Measurements from ENCODE around the gene MEMO1.

Gene MEMO1

DNA sequence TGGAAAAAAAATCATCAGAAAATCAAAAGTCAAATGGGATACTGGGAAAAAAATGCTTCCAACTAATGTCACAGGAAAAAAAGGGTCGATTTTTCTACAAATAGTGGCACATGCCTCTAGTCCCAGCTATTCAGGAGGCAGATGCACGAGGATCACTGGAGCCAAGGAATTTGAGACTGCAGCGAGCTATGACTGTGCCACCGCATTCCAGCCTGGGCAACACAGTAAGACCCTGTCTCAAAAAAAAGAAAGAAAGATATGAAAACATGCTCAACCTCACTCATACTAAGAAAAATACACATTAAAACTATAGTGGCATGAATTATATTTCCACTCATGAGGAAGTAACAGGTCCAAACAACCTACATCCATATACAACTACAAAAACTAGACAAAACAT is 17.9 kb downstream of the MEMO1 start:
- TF ChIP-seq, protein P1, sequence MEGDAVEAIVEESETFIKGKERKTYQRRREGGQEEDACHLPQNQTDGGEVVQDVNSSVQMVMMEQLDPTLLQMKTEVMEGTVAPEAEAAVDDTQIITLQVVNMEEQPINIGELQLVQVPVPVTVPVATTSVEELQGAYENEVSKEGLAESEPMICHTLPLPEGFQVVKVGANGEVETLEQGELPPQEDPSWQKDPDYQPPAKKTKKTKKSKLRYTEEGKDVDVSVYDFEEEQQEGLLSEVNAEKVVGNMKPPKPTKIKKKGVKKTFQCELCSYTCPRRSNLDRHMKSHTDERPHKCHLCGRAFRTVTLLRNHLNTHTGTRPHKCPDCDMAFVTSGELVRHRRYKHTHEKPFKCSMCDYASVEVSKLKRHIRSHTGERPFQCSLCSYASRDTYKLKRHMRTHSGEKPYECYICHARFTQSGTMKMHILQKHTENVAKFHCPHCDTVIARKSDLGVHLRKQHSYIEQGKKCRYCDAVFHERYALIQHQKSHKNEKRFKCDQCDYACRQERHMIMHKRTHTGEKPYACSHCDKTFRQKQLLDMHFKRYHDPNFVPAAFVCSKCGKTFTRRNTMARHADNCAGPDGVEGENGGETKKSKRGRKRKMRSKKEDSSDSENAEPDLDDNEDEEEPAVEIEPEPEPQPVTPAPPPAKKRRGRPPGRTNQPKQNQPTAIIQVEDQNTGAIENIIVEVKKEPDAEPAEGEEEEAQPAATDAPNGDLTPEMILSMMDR (IDR thresholded peaks at IDR 0.05; ENCODE audit: low read depth, low read length, poor library complexity, severe bottlenecking) = no peak
- no peak for TF ChIP-seq EZH2phosphoT487 (IDR thresholded peaks at IDR 0.05; ENCODE audit: borderline replicate concordance, low read length)
- H3K27ac ChIP-seq (ENCODE audit: low read depth, low read length) = no peak overlapping the region
- no peaks in the 10 kb centered on the region; the same call in 1 of the 2 replicates for H3K36me3 ChIP-seq (ENCODE audit: control insufficient read depth, low read length)
- H3F3A ChIP-seq (ENCODE audit: control insufficient read depth, insufficient read depth) = 0 out of 2 replicates have a peak, but pooled peaks cover 7% of the 10 kb centered on the region
- no peaks in the 10 kb centered on the region for H3K9me3 ChIP-seq (ENCODE audit: control insufficient read depth, insufficient read depth, low read length)
- peaks cover 4% of the 10 kb centered on the region for H4K20me1 ChIP-seq (ENCODE audit: control insufficient read depth, insufficient read depth, low read depth, low read length)
- no peak overlapping the region for H3K4me2 ChIP-seq (ENCODE audit: low read length)
- H3K27me3 ChIP-seq (ENCODE audit: control insufficient read depth, low read length) = no peaks in the 10 kb centered on the region
- H3K4me3 ChIP-seq (ENCODE audit: low read length) = no peak overlapping the region
- H3K9me2 ChIP-seq (replicated peaks; ENCODE audit: control insufficient read depth, low read length) = no peaks in the 10 kb centered on the region
- peaks cover 11% of the 10 kb centered on the region for H3K4me1 ChIP-seq (ENCODE audit: control insufficient read depth, low read length)
- H3K79me2 ChIP-seq (ENCODE audit: control insufficient read depth, low read length) = peaks cover 100% of the 10 kb centered on the region

DNA sequence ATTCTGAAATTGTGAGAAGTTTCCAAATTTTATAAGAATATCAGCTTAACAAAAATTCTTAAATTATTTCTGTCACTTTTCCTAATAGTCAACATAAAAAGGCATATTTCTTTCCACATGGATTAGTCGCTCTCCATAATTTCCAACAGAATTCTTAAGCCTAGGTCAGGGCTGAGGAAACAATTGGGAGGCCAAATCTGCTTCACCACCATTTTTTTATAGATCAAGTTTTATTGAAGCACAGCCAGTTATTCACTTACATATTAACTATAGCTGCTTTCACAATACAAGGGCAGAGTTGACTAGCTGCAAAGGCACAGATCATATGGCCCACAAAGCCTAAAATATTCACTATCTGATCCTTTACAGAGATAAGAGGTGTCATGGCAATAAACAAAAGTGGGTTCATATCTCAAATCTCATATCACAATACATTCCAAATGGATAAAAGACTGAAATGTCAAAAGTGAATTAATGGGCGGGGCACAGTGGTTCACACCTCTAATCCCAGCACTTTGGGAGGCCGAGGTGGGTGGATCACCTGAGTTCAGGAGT is 18.7 kb downstream of the MEMO1 start:
- H3K27me3 ChIP-seq (ENCODE audit: control insufficient read depth, low read length) = no peaks in the 10 kb centered on the region
- no peak overlapping the region for H3K27ac ChIP-seq (ENCODE audit: low read depth, low read length)
- no peaks in the 10 kb centered on the region; the same call in 1 of the 2 replicates for H3K36me3 ChIP-seq (ENCODE audit: control insufficient read depth, low read length)
- no peak overlapping the region for H3K4me2 ChIP-seq (ENCODE audit: low read length)
- H3F3A ChIP-seq (ENCODE audit: control insufficient read depth, insufficient read depth) = 0 out of 2 replicates have a peak, but pooled peaks cover 4% of the 10 kb centered on the region
- H3K79me2 ChIP-seq (ENCODE audit: control insufficient read depth, low read length) = peaks cover 100% of the 10 kb centered on the region
- H3K9me2 ChIP-seq (replicated peaks; ENCODE audit: control insufficient read depth, low read length) = no peaks in the 10 kb centered on the region
- H3K4me3 ChIP-seq (ENCODE audit: low read length) = no peak overlapping the region
- H3K9me3 ChIP-seq (ENCODE audit: control insufficient read depth, insufficient read depth, low read length) = no peaks in the 10 kb centered on the region
- TF ChIP-seq, protein P1 (IDR thresholded peaks at IDR 0.05; ENCODE audit: low read depth, low read length, poor library complexity, severe bottlenecking) = no peak
- TF ChIP-seq EZH2phosphoT487 (IDR thresholded peaks at IDR 0.05; ENCODE audit: borderline replicate concordance, low read length) = no peak
- peaks cover 3% of the 10 kb centered on the region for H3K4me1 ChIP-seq (ENCODE audit: control insufficient read depth, low read length)
- peaks cover 6% of the 10 kb centered on the region for H4K20me1 ChIP-seq (ENCODE audit: control insufficient read depth, insufficient read depth, low read depth, low read length)

DNA sequence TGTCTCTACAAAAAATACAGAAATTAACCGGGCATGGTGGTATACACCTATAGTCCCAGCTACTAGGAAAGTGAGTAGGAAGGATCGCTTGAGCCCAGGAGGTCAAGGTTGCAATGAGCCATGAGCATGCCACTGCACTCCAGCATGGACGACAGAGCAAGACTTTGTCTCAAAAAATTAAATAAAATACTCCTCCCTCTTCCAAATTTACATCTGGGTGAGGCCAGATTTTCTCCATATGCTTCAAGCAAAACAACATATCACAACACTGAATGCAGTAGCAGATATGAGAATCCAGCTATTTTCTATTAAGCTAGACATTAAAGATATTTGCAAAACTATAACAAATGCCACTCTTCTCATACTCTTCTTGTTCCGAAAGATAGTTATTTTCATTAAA is 20.9 kb downstream of the MEMO1 start:
- TF ChIP-seq, protein P1 (IDR thresholded peaks at IDR 0.05; ENCODE audit: low read depth, low read length, poor library complexity, severe bottlenecking) = no peak
- no peak for TF ChIP-seq EZH2phosphoT487 (IDR thresholded peaks at IDR 0.05; ENCODE audit: borderline replicate concordance, low read length)
- H3K27ac ChIP-seq (ENCODE audit: low read depth, low read length) = no peak overlapping the region
- 0 out of 2 replicates have a peak, but pooled peaks cover 2% of the 10 kb centered on the region for H3F3A ChIP-seq (ENCODE audit: control insufficient read depth, insufficient read depth)
- no peak overlapping the region for H3K4me3 ChIP-seq (ENCODE audit: low read length)
- peaks cover 3% of the 10 kb centered on the region; the same call in 1 of the 2 replicates for H4K20me1 ChIP-seq (ENCODE audit: control insufficient read depth, insufficient read depth, low read depth, low read length)
- H3K9me2 ChIP-seq (replicated peaks; ENCODE audit: control insufficient read depth, low read length) = no peaks in the 10 kb centered on the region
- H3K4me2 ChIP-seq (ENCODE audit: low read length) = no peak overlapping the region
- no peaks in the 10 kb centered on the region for H3K4me1 ChIP-seq (ENCODE audit: control insufficient read depth, low read length)
- no peaks in the 10 kb centered on the region for H3K9me3 ChIP-seq (ENCODE audit: control insufficient read depth, insufficient read depth, low read length)
- no peaks in the 10 kb centered on the region for H3K27me3 ChIP-seq (ENCODE audit: control insufficient read depth, low read length)
- peaks cover 99% of the 10 kb centered on the region for H3K79me2 ChIP-seq (ENCODE audit: control insufficient read depth, low read length)
- H3K36me3 ChIP-seq (ENCODE audit: control insufficient read depth, low read length) = no peaks in the 10 kb centered on the region
